Liver (tissue), 9 donors: ENCODE results near the gene IARS2. TPM values are rescaled to one million over a fixed set of nuclear protein-coding genes. Genes with fewer than 3 reads are reported as not detected.

Experiments
- DNase-seq: peaks from one replicate; pipeline ENCODE4 v3.0.0-alpha.2; 2017; ENCODE audit warnings: low spot score
- H3K27ac ChIP-seq, 2 donors: one replicate each; pipeline ENCODE4 v1.7.0; 2013; ENCODE audit warnings: inconsistent platforms in 2 of 2, low read length in 2 of 2, control low read depth in 1 of 2, low read depth in 1 of 2, mild to moderate bottlenecking in 1 of 2
- H3K27me3 ChIP-seq, 4 donors: one replicate each; pipeline versions ENCODE4 v1.6.1 to v1.7.0; 2013; ENCODE audit warnings: low read length in 3 of 4, inconsistent platforms in 1 of 4, mild to moderate bottlenecking in 1 of 4, moderate library complexity in 1 of 4; ENCODE audit not compliant: control insufficient read depth in 4 of 4, insufficient read depth in 4 of 4
- H3K36me3 ChIP-seq, 4 donors: one replicate each; pipeline versions ENCODE4 v1.6.1 to v1.7.0; 2013; ENCODE audit warnings: low read length in 3 of 4, mild to moderate bottlenecking in 3 of 4, low read depth in 1 of 4, moderate library complexity in 1 of 4; ENCODE audit not compliant: control insufficient read depth in 4 of 4, insufficient read depth in 3 of 4
- H3K4me1 ChIP-seq, 4 donors: one replicate each; pipeline versions ENCODE4 v1.6.1 to v1.7.0; 2013; ENCODE audit warnings: low read length in 3 of 4, mild to moderate bottlenecking in 3 of 4, moderate library complexity in 1 of 4; ENCODE audit not compliant: control insufficient read depth in 4 of 4, insufficient read depth in 4 of 4
- H3K4me3 ChIP-seq, 3 donors: one replicate each; pipeline versions ENCODE4 v1.6.1 to v1.7.0; 2013; ENCODE audit warnings: low read length in 3 of 3, control low read depth in 1 of 3, low read depth in 1 of 3, mild to moderate bottlenecking in 1 of 3
- H3K9ac ChIP-seq, 2 donors: one replicate each; pipeline ENCODE4 v1.7.0; 2013; ENCODE audit warnings: low read length in 2 of 2, mild to moderate bottlenecking in 2 of 2, moderate library complexity in 2 of 2, control low read depth in 1 of 2, low read depth in 1 of 2
- H3K9me3 ChIP-seq, 4 donors: one replicate each; pipeline versions ENCODE4 v1.6.1 to v1.7.0; 2013; ENCODE audit warnings: low read length in 3 of 4; ENCODE audit not compliant: control insufficient read depth in 4 of 4
- CTCF ChIP-seq: fragments of 150-350 bp; IDR thresholded peaks from 2 replicates; pipeline ENCODE4 v1.5.1; 2017; ENCODE audit warnings: improper control_type of control experiment, low read depth, low read length; ENCODE audit not compliant: missing input control
- EGR1 ChIP-seq, 2 donors: IDR thresholded peaks; 2 replicates each; pipeline ENCODE4 v1.6.1; 2016 to 2018; ENCODE audit warnings: antibody characterized with exemption in 2 of 2, low read depth in 2 of 2
- FOXA1 ChIP-seq: IDR thresholded peaks from 2 replicates; pipeline ENCODE4 v1.6.1; 2016; ENCODE audit warnings: antibody characterized with exemption
- FOXA2 ChIP-seq: IDR thresholded peaks from 2 replicates; pipeline ENCODE4 v1.6.1; 2016; ENCODE audit warnings: antibody characterized with exemption
- GABPA ChIP-seq, 2 donors: IDR thresholded peaks in 1 of 2; conservative IDR thresholded peaks in 1 of 2; 2 replicates each; pipeline ENCODE4 v1.6.1; 2016; ENCODE audit warnings: antibody characterized with exemption in 2 of 2, mild to moderate bottlenecking in 1 of 2, moderate library complexity in 1 of 2
- HNF4A ChIP-seq, 2 donors: conservative IDR thresholded peaks; 2 replicates each; pipeline ENCODE4 v1.6.1; 2016; ENCODE audit warnings: antibody characterized with exemption in 2 of 2, mild to moderate bottlenecking in 2 of 2
- HNF4G ChIP-seq: IDR thresholded peaks from 2 replicates; pipeline ENCODE4 v1.6.1; 2016; ENCODE audit warnings: antibody characterized with exemption
- JUND ChIP-seq, 2 donors: IDR thresholded peaks; 2 replicates each; pipeline ENCODE4 v1.6.1; 2016; ENCODE audit warnings: antibody characterized with exemption in 2 of 2
- MAX ChIP-seq: IDR thresholded peaks from 2 replicates; pipeline ENCODE4 v1.6.1; 2016; ENCODE audit warnings: antibody characterized with exemption
- NR2F2 ChIP-seq: IDR thresholded peaks from 2 replicates; pipeline ENCODE4 v1.6.1; 2016; ENCODE audit warnings: antibody characterized with exemption
- RAD21 ChIP-seq, 2 donors: IDR thresholded peaks; 2 replicates each; pipeline ENCODE4 v1.6.1; 2016; ENCODE audit warnings: antibody characterized with exemption in 2 of 2, mild to moderate bottlenecking in 2 of 2
- REST ChIP-seq: IDR thresholded peaks from 2 replicates; pipeline ENCODE4 v1.6.1; 2016; ENCODE audit warnings: antibody characterized with exemption, mild to moderate bottlenecking
- RXRA ChIP-seq, 2 donors: IDR thresholded peaks; 2 replicates each; pipeline ENCODE4 v1.6.1; 2017 to 2018; ENCODE audit warnings: antibody characterized with exemption in 2 of 2, mild to moderate bottlenecking in 1 of 2
- SP1 ChIP-seq: IDR thresholded peaks from 2 replicates; pipeline ENCODE4 v1.6.1; 2018; ENCODE audit warnings: antibody characterized with exemption, mild to moderate bottlenecking
- TAF1 ChIP-seq: conservative IDR thresholded peaks from 2 replicates; pipeline ENCODE4 v1.6.1; 2016; ENCODE audit warnings: antibody characterized with exemption, mild to moderate bottlenecking
- YY1 ChIP-seq: IDR thresholded peaks from 2 replicates; pipeline ENCODE4 v1.6.1; 2016; ENCODE audit warnings: antibody characterized with exemption, mild to moderate bottlenecking
- ZBTB33 ChIP-seq: IDR thresholded peaks from 2 replicates; pipeline ENCODE4 v1.6.1; 2016; ENCODE audit warnings: antibody characterized with exemption
- WGBS: extraction: QIAGEN DNeasy Blood & Tissue Kit; methylation state at CpG from one replicate; pipeline ENCODE4 v1.1.7; 2013; 5-methylcytosine and 5-hydroxymethylcytosine counted together
- polyA plus RNA-seq, 2 donors: library from polyadenylated mRNA; stranded (reverse) in 1 of 2; unstranded in 1 of 2; fragments of 200-250 nt in 1 of 2; fragments of >200 nt in 1 of 2; fragmentation: Nextera tagmentation in 1 of 2; extraction: Ambion mirVana in 1 of 2; gene quantifications; one replicate each; pipeline versions ENCODE4 v1.2.1 to v1.2.3, GENCODE V29; 2013 to 2015
- total RNA-seq, 2 donors: library from RNA; depleted of rRNA; stranded (reverse); fragments of >200 nt; gene quantifications; one replicate each; pipeline ENCODE4 v1.2.3, GENCODE V29; 2014
- donor health status: healthy.
- donor health status: healthy.
- donor health status: healthy.
- donor health status: healthy.
- donor health status: healthy.

IARS2 gene
- total and polyA plus RNA-seq, 4 donors: 31.8 to 53.8 (median 44.2) TPM

- H3K27me3 ChIP-seq: no peaks in the 10 kb centered on the region
- no peak overlapping the region for H3K9ac ChIP-seq
- WGBS: 98% methylated on average over 1 of the region's 1 CpG
- peaks cover 6 to 22% (median 15%) of the 10 kb centered on the region in 4 donors for H3K4me1 ChIP-seq
- no peak overlapping the region for H3K4me3 ChIP-seq
- TF ChIP-seq HNF4A (conservative IDR thresholded peaks at IDR 0.05): no peak
- no peak for TF ChIP-seq JUND (IDR thresholded peaks at IDR 0.05)
- TF ChIP-seq TAF1: no peak
- TF ChIP-seq REST: no peak
- no peak for TF ChIP-seq FOXA2
- no peak for TF ChIP-seq RXRA (IDR thresholded peaks at IDR 0.05)
- TF ChIP-seq NR2F2: no peak
- no peak for TF ChIP-seq MAX
- no peak for TF ChIP-seq CTCF
- no peak for TF ChIP-seq YY1
- no peak for TF ChIP-seq FOXA1
- no peak for TF ChIP-seq RAD21 (IDR thresholded peaks at IDR 0.05)
- no peak for TF ChIP-seq HNF4G
- TF ChIP-seq ZBTB33: no peak
- TF ChIP-seq SP1: no peak
- TF ChIP-seq EGR1 (IDR thresholded peaks at IDR 0.05; ENCODE audit: low read depth in 2 of 2): no peak
- no peak for DNase-seq
- no peak overlapping the region for H3K27ac ChIP-seq
- H3K9me3 ChIP-seq: no peaks in the 10 kb centered on the region
- H3K36me3 ChIP-seq: peaks cover 0 to 5% (median 1%) of the 10 kb centered on the region in 4 donors
Measured at GRCh38 chr1:220092694-220093093, 1.2 kb upstream of the IARS2 start.

- Histone ChIP-seq H3K27ac (no peak overlapping the region), H3K4me1 (peaks cover 6 to 22% (median 15%) of the 10 kb centered on the region in 4 donors), H3K9ac (no peak overlapping the region), H3K4me3 (peak overlapping the region in 1 of 3 donors; percentile 89), H3K27me3 (no peaks in the 10 kb centered on the region), H3K9me3 (no peaks in the 10 kb centered on the region), H3K36me3 (peaks cover 3 to 8% (median 5%) of the 10 kb centered on the region in 4 donors)
- DNase-seq: no peak
- 16% methylated on average over 12 of the region's 12 CpGs for WGBS
- TF ChIP-seq FOXA2: no peak
- TF ChIP-seq FOXA1: no peak
- no peak for TF ChIP-seq CTCF
- peak; percentile 42 to 43 for TF ChIP-seq HNF4A (conservative IDR thresholded peaks at IDR 0.05)
- TF ChIP-seq GABPA (IDR thresholded peaks at IDR 0.05 in 1 of 2, conservative IDR thresholded peaks at IDR 0.05 in 1 of 2): no peak
- TF ChIP-seq REST: no peak
- no peak for TF ChIP-seq NR2F2
Measured at GRCh38 chr1:220093361-220094015, 444 bp upstream of the IARS2 start.
